Panc1 (cell line): Measurements from ENCODE around the gene TOX3. TPM values are rescaled to one million over a fixed set of nuclear protein-coding genes. Genes with fewer than 3 reads are reported as not detected.

Source experiments
- ATAC-seq: fragments of 200-7000 bp; cut with Tn5 transposase; 2 replicates; pipeline ENCODE4 v1.9.1; 2020; ENCODE audit warnings: mild to moderate bottlenecking, moderate library complexity
- BruUV-seq: library from RNA; stranded (reverse); fragments of 400-500 nt; replicated peaks from 2 replicates; lab custom pipeline; 2021; lab: Mats Ljungman, UMichigan
- CTCF ChIA-PET: fragments of 300-600 bp; sonication (Branson Sonifier 250); formaldehyde crosslinking; loops from one replicate; lab custom pipeline; 2022; ENCODE audit warnings: antibody characterized with exemption; lab: Charles Lee
- POLR2A ChIA-PET: fragments of 300-600 bp; sonication (Branson Sonifier 250); formaldehyde crosslinking; loops from one replicate; lab custom pipeline; 2022; ENCODE audit warnings: antibody characterized with exemption; lab: Charles Lee
- DNase-seq: peaks from one replicate; pipeline ENCODE4 v3.0.0-alpha.2; 2010; ENCODE audit warnings: low read depth, low spot score
- H3K27ac ChIP-seq: 2 replicates; pipeline ENCODE4 v1.5.1; 2011; ENCODE audit warnings: mild to moderate bottlenecking, low read length, inconsistent platforms
- H3K27me3 ChIP-seq: fragments of 200-500 bp; sonication (Bioruptor generic); 2 replicates; pipeline ENCODE4 v1.6.0; 2014; ENCODE audit warnings: low read length, inconsistent platforms; ENCODE audit not compliant: control insufficient read depth, insufficient read depth
- H3K36me3 ChIP-seq: fragments of 200-500 bp; sonication (Bioruptor generic); 2 replicates; pipeline ENCODE4 v1.5.1; 2014; ENCODE audit warnings: inconsistent platforms, mild to moderate bottlenecking, low read length, moderate library complexity; ENCODE audit not compliant: control insufficient read depth, insufficient read depth
- H3K4me1 ChIP-seq: 2 replicates; pipeline ENCODE4 v1.5.1; 2011; ENCODE audit warnings: inconsistent platforms, mild to moderate bottlenecking, low read length, moderate library complexity; ENCODE audit not compliant: control insufficient read depth, insufficient read depth
- H3K4me3 ChIP-seq, 2 experiments: 2 replicates each; pipeline ENCODE4 v1.5.1; 2011 to 2012; ENCODE audit warnings: low read depth in 2 of 2, low read length in 2 of 2, mild to moderate bottlenecking in 2 of 2, inconsistent platforms in 1 of 2, moderate library complexity in 1 of 2
- H3K9me3 ChIP-seq: fragments of 200-500 bp; sonication (Bioruptor generic); 2 replicates; pipeline ENCODE4 v1.5.1; 2014; ENCODE audit warnings: low read depth, mild to moderate bottlenecking, inconsistent platforms, low read length, moderate library complexity; ENCODE audit not compliant: control insufficient read depth, insufficient read depth
- CTCF ChIP-seq: fragments of 450-650 bp; IDR thresholded peaks from 2 replicates; pipeline ENCODE4 v1.5.1; 2017; ENCODE audit warnings: mild to moderate bottlenecking
- POLR2AphosphoS5 ChIP-seq: IDR thresholded peaks from 2 replicates; pipeline ENCODE4 v1.6.1; 2012; ENCODE audit warnings: mild to moderate bottlenecking, low read depth, low read length, moderate library complexity
- SIN3A ChIP-seq: IDR thresholded peaks from 2 replicates; pipeline ENCODE4 v1.6.1; 2012; ENCODE audit warnings: low read depth, mild to moderate bottlenecking, low read length, moderate library complexity, borderline replicate concordance; ENCODE audit not compliant: insufficient read depth
- TCF7L2 ChIP-seq: IDR thresholded peaks from 2 replicates; pipeline ENCODE4 v1.6.1; 2011; ENCODE audit warnings: mild to moderate bottlenecking, low read depth, low read length, inconsistent platforms
- in situ Hi-C: cut with HindIII; loops from 2 replicates; pipeline ENCODE4 v1.10.0; 2016; ENCODE audit warnings: low sequenced_read_pairs, low pct_unique_long_range_greater_than_20kb
- intact Hi-C: fragments of 100-400 bp; cut with micrococcal nuclease; formaldehyde crosslinking; loops from one replicate; pipeline ENCODE4 v1.10.0; 2022; ENCODE audit not compliant: unreplicated experiment
- total RNA-seq: library from RNA; stranded (reverse); gene quantifications from one replicate; pipeline ENCODE4 v1.2.1, GENCODE V29; 2021; ENCODE audit not compliant: unreplicated experiment
- TF ChIP-seq, protein P1 (sequence below), 2 experiments: IDR thresholded peaks; 2 replicates each; pipeline ENCODE4 v1.6.1; 2011 to 2012; ENCODE audit warnings: low read depth in 2 of 2, control low read depth in 1 of 2, low read length in 1 of 2, mild to moderate bottlenecking in 1 of 2, moderate library complexity in 1 of 2; ENCODE audit not compliant: insufficient read depth in 1 of 2

Gene TOX3
- total RNA-seq, 1 experiment from 2014 or later, result 3.4 TPM

DNA sequence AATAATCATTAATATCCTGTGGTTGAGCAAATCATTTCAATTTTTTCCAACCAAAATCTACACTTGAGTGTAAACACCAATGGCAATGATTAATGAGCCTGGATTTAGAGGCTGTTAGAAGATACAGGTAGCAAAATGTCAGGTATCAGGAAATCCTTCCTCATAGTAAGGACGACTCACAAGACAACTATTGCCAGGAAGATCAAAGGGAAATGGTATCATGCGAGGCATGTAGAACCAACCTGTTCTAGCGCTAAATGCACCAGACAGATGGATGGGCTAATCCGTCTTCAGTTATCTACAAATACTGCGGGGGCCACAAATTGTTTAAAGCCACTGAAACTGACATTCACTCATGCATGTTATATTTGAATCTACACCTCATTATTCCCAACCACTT lies 28.1 kb downstream of the TOX3 start:
- H3K36me3 ChIP-seq, result no peaks in the 10 kb centered on the region
- no peak overlapping the region for H3K4me3 ChIP-seq
- no peak for DNase-seq
- ChIA-PET POLR2A (no interaction called here), CTCF (no interaction called here)
- ATAC-seq, result no peak
- no peak overlapping the region for H3K27ac ChIP-seq
- no peaks in the 10 kb centered on the region for H3K27me3 ChIP-seq
- no peak for TF ChIP-seq POLR2AphosphoS5
- TF ChIP-seq TCF7L2, result no peak
- no peak for TF ChIP-seq CTCF
- TF ChIP-seq, protein P1, sequence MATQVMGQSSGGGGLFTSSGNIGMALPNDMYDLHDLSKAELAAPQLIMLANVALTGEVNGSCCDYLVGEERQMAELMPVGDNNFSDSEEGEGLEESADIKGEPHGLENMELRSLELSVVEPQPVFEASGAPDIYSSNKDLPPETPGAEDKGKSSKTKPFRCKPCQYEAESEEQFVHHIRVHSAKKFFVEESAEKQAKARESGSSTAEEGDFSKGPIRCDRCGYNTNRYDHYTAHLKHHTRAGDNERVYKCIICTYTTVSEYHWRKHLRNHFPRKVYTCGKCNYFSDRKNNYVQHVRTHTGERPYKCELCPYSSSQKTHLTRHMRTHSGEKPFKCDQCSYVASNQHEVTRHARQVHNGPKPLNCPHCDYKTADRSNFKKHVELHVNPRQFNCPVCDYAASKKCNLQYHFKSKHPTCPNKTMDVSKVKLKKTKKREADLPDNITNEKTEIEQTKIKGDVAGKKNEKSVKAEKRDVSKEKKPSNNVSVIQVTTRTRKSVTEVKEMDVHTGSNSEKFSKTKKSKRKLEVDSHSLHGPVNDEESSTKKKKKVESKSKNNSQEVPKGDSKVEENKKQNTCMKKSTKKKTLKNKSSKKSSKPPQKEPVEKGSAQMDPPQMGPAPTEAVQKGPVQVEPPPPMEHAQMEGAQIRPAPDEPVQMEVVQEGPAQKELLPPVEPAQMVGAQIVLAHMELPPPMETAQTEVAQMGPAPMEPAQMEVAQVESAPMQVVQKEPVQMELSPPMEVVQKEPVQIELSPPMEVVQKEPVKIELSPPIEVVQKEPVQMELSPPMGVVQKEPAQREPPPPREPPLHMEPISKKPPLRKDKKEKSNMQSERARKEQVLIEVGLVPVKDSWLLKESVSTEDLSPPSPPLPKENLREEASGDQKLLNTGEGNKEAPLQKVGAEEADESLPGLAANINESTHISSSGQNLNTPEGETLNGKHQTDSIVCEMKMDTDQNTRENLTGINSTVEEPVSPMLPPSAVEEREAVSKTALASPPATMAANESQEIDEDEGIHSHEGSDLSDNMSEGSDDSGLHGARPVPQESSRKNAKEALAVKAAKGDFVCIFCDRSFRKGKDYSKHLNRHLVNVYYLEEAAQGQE (IDR thresholded peaks at IDR 0.05; ENCODE audit: insufficient read depth in 1 of 2, low read depth in 2 of 2, low read length in 1 of 2), result no peak
- TF ChIP-seq SIN3A, result no peak
- in situ Hi-C loops, result no loop called here
- H3K9me3 ChIP-seq, result no peaks in the 10 kb centered on the region
- H3K4me1 ChIP-seq, result no peaks in the 10 kb centered on the region
- intact Hi-C loops, result no loop called here
- BruUV-seq, result no TSS peak

- TF ChIP-seq, protein P1 (IDR thresholded peaks at IDR 0.05; ENCODE audit: insufficient read depth in 1 of 2, low read depth in 2 of 2, low read length in 1 of 2), result peak; percentile 50 to 73; a peak in 2 of 4 replicates
- no peak for TF ChIP-seq SIN3A
- ChIA-PET CTCF (interaction anchor here (0.7 kb wide), 1 partner anchor 324 kb away, joined by 3 read pairs; no protein-coding TSS in a partner anchor), POLR2A (no interaction called here)
- in situ Hi-C loops, result no loop called here
- no TSS peak for BruUV-seq
- Histone ChIP-seq H3K4me1 (no peaks in the 10 kb centered on the region), H3K27me3 (no peaks in the 10 kb centered on the region), H3K36me3 (no peaks in the 10 kb centered on the region), H3K9me3 (no peaks in the 10 kb centered on the region), H3K4me3 (no peak overlapping the region), H3K27ac (no peak overlapping the region)
- ATAC-seq (no peak), DNase-seq (no peak)
- intact Hi-C loops, result no loop called here
These were observed 31.8 kb downstream of the TOX3 start for GRCh38 chr16:52515068-52515671.
